ENCODE data around the gene TCAIM. TPM values are rescaled to one million over a fixed set of nuclear protein-coding genes. Genes with fewer than 3 reads are reported as not detected.

Gene TCAIM
- total RNA-seq, 1 experiment from 2014 or later, result 18.4 TPM

- ChIA-PET CTCF (no interaction called here), POLR2A (no interaction called here), RAD21 (ENCODE audit: low non-redundant PET in 1 of 2, low total read pairs in 2 of 2, uncharacterized antibody in 2 of 2, unreplicated experiment in 2 of 2) (no interaction called here)
- Histone ChIP-seq H3K4me2 (ENCODE audit: low read length) (no peak overlapping the region), H3K4me3 (replicated peaks in 1 of 2; ENCODE audit: low read depth in 1 of 2, low read length in 2 of 2) (no peak overlapping the region), H3K27me3 (ENCODE audit: insufficient read depth, low read length) (no peaks in the 10 kb centered on the region), H3K4me1 (ENCODE audit: control insufficient read depth in 1 of 2, insufficient read depth in 2 of 2, low read length in 2 of 2) (no peaks in the 10 kb centered on the region), H3K36me3 (ENCODE audit: control insufficient read depth in 1 of 2, insufficient read depth in 2 of 2, low read length in 2 of 2) (no peaks in the 10 kb centered on the region), H2AFZ (ENCODE audit: low read depth, low read length, poor library complexity, severe bottlenecking) (no peak overlapping the region), H3K9me3 (ENCODE audit: control insufficient read depth in 1 of 2, insufficient read depth in 1 of 2, low read depth in 1 of 2, low read length in 2 of 2) (no peaks in the 10 kb centered on the region), H3K9ac (ENCODE audit: low read length) (no peak overlapping the region), H3K9me2 (ENCODE audit: insufficient read depth) (no peaks in the 10 kb centered on the region), H3K79me2 (ENCODE audit: insufficient read depth, low read length) (0 out of 2 replicates have a peak, but pooled peaks cover 4% of the 10 kb centered on the region), H3K27ac (ENCODE audit: low read depth, low read length) (no peak overlapping the region), H4K20me1 (ENCODE audit: insufficient read depth) (no peaks in the 10 kb centered on the region)
- ATAC-seq (no peak), DNase-seq (ENCODE audit: low read depth, low spot score) (no peak)
- no peak for TF ChIP-seq TCF7L2 (IDR thresholded peaks at IDR 0.05; ENCODE audit: borderline replicate concordance, extremely low read depth, insufficient read depth, insufficient read length)
- TF ChIP-seq CTCF (IDR thresholded peaks at IDR 0.05 in 2 of 3, conservative IDR thresholded peaks at IDR 0.05 in 1 of 3; ENCODE audit: borderline replicate concordance in 1 of 3, insufficient read depth in 1 of 3, low read depth in 2 of 3, low read length in 2 of 3), result no peak
- intact Hi-C loops (cut with micrococcal nuclease), result no loop called here
- BruUV-seq (replicated peaks), result no TSS peak
These were observed 10.4 kb downstream of the TCAIM start for GRCh38 chr3:44348993-44349392.

- H3K4me2 ChIP-seq (ENCODE audit: low read length), result no peak overlapping the region
- ATAC-seq (no peak), DNase-seq (ENCODE audit: low read depth, low spot score) (no peak)
- no peaks in the 10 kb centered on the region for H3K36me3 ChIP-seq (ENCODE audit: control insufficient read depth in 1 of 2, insufficient read depth in 2 of 2, low read length in 2 of 2)
- no peak overlapping the region for H3K27ac ChIP-seq (ENCODE audit: low read depth, low read length)
- POLR2A ChIA-PET, result no interaction called here
- no peak overlapping the region for H2AFZ ChIP-seq (ENCODE audit: low read depth, low read length, poor library complexity, severe bottlenecking)
- H3K9me2 ChIP-seq (ENCODE audit: insufficient read depth), result no peaks in the 10 kb centered on the region
- no peaks in the 10 kb centered on the region for H4K20me1 ChIP-seq (ENCODE audit: insufficient read depth)
- H3K79me2 ChIP-seq (ENCODE audit: insufficient read depth, low read length), result 0 out of 2 replicates have a peak, but pooled peaks cover 4% of the 10 kb centered on the region
- CTCF ChIA-PET, result no interaction called here
- no peak overlapping the region for H3K9ac ChIP-seq (ENCODE audit: low read length)
- RAD21 ChIA-PET (ENCODE audit: low non-redundant PET in 1 of 2, low total read pairs in 2 of 2, uncharacterized antibody in 2 of 2, unreplicated experiment in 2 of 2), result no interaction called here
- intact Hi-C loops (cut with micrococcal nuclease), result no loop called here
- H3K27me3 ChIP-seq (ENCODE audit: insufficient read depth, low read length), result no peaks in the 10 kb centered on the region
- no TSS peak for BruUV-seq (replicated peaks)
- H3K4me1 ChIP-seq (ENCODE audit: control insufficient read depth in 1 of 2, insufficient read depth in 2 of 2, low read length in 2 of 2), result peaks cover 0 to 7% of the 10 kb centered on the region in 2 experiments; a peak in 1 of 4 replicates
- no peak overlapping the region for H3K4me3 ChIP-seq (replicated peaks in 1 of 2; ENCODE audit: low read depth in 1 of 2, low read length in 2 of 2)
- no peaks in the 10 kb centered on the region for H3K9me3 ChIP-seq (ENCODE audit: control insufficient read depth in 1 of 2, insufficient read depth in 1 of 2, low read depth in 1 of 2, low read length in 2 of 2)
- no peak for TF ChIP-seq POLR2AphosphoS5 (IDR thresholded peaks at IDR 0.05; ENCODE audit: low read depth, low read length)
- TF ChIP-seq FOSL1 (IDR thresholded peaks at IDR 0.05; ENCODE audit: low read depth), result no peak
- no peak for TF ChIP-seq ATF3 (IDR thresholded peaks at IDR 0.05)
- TF ChIP-seq MAX (IDR thresholded peaks at IDR 0.05), result no peak
- no peak for TF ChIP-seq ZBTB33 (IDR thresholded peaks at IDR 0.05; ENCODE audit: extremely low read depth, insufficient replicate concordance, low read length)
- TF ChIP-seq CBX3 (IDR thresholded peaks at IDR 0.05; ENCODE audit: low read depth), result no peak
- no peak for TF ChIP-seq CTCF (IDR thresholded peaks at IDR 0.05 in 2 of 3, conservative IDR thresholded peaks at IDR 0.05 in 1 of 3; ENCODE audit: borderline replicate concordance in 1 of 3, insufficient read depth in 1 of 3, low read depth in 2 of 3, low read length in 2 of 3)
- no peak for TF ChIP-seq JUND (IDR thresholded peaks at IDR 0.05)
- no peak for TF ChIP-seq ZNF274 (IDR thresholded peaks at IDR 0.05; ENCODE audit: low read depth, low read length)
- no peak for TF ChIP-seq YY1 (IDR thresholded peaks at IDR 0.05; ENCODE audit: extremely low read depth, insufficient replicate concordance, low read depth, low read length)
- TF ChIP-seq CEBPB (IDR thresholded peaks at IDR 0.05; ENCODE audit: low read depth), result no peak
These were observed 14.9 kb downstream of the TCAIM start for GRCh38 chr3:44353355-44353924.

Measured in HCT116 (cell line).